Stimulated activated CD8-positive, alpha-beta memory T cell treated with anti-CD3 and anti-CD28 coated beads, Interleukin-12 subunit alpha, Interleukin-12 subunit beta, amount 100 ng/mL, for 24 hours (primary cell): ENCODE measurements around the gene PACSIN1.

Source experiments
- DNase-seq: peaks from one replicate; pipeline ENCODE4 v3.0.0-alpha.2; 2020; ENCODE audit errors: extremely low read depth

The PACSIN1 gene

DNA sequence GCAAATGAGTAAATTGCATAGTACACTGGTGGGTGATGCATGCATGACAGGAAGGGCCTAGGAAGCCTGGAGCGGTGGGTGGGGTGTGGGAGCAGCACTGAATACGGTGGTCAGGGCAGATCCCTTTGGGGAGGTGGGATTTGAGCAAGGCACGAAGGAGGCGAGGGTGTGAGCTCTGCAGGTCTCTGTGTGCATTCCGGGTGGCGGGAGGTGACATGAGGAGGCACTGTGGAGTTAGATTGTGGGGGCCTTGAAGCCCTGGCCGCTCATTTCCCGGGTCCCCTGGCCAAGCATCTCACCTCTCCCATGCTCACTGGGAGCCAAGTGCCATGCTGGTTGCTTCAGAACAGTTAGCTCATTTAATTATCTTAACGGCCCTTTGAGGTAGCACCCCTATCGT is 96.5 kb downstream of the PACSIN1 start:
- no peak for DNase-seq

DNA sequence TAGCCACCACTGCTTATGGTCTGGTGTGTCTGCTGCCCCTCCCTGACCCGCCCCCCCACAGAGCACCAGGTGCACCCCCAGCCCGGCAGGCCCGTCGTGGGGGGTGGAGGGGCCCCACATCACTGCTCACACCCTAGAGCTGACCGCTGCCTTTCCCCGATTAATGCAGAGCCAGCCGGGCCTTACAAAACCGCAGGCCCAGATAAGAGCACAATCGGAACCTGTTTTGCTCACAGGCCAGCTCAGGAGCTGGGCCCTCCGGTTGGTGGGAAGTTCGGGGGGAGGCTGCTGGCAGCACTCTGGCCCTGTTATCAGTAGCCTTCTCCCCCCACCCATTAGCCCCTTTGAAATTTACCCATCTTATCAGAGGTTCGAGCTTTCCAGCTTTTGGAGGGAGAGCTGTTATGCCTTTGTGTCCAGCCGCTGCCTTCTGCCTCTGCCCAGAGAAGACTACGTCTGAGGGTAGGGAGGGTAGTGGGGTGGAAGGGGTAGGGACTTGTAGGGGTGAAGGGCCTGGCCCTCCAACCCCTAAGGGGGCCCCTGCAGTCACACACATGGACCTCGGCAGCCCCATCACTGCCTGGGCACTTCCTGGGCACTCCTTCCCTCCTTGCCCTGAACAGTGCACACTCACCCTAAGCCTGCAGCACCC is 97.1 kb downstream of the PACSIN1 start:
- DNase-seq = no peak

- DNase-seq = no peak
Measured at GRCh38 chr6:34563513-34563870, 97.6 kb downstream of the PACSIN1 start.

DNA sequence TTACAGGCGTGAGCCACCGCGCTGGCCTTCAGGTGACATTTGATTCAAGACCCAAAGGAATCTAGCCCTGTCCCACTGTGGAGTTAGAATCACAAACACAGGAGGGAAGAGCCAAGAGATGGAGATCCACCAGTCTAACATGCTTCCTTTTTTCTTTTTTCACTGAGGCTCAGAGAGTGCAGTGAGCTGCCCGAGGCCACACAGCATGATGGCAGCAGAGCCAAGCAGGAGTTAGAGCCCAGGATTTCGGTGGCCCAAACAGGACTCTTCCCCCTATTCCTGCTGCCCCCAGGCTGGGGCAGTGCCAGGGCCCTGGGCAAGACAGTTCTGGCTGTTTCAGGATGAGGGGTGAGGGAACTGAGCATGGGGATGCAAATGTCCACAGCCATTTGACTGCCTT is 98.3 kb downstream of the PACSIN1 start:
- DNase-seq = no peak

DNA sequence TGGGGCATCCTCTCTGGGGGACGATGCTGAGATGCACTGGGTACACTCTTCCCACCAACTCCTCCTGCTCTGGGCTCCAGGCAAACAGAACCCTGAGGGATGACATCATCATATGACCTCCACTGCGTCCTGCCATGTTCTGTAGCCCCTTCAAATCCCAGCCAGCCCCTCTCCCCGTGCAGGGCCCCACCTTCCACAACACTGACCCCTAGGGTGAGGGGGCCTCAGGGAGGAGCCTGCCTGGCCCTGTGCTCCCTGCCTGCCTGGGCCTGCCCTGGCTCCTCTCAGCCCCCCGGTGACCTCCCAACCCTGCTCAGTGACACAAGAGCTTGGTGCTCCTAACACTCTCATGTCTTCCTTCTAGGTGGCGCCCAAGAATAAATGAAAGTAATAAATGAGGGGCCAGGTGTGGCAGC is 99.9 kb downstream of the PACSIN1 start:
- no peak for DNase-seq

DNA sequence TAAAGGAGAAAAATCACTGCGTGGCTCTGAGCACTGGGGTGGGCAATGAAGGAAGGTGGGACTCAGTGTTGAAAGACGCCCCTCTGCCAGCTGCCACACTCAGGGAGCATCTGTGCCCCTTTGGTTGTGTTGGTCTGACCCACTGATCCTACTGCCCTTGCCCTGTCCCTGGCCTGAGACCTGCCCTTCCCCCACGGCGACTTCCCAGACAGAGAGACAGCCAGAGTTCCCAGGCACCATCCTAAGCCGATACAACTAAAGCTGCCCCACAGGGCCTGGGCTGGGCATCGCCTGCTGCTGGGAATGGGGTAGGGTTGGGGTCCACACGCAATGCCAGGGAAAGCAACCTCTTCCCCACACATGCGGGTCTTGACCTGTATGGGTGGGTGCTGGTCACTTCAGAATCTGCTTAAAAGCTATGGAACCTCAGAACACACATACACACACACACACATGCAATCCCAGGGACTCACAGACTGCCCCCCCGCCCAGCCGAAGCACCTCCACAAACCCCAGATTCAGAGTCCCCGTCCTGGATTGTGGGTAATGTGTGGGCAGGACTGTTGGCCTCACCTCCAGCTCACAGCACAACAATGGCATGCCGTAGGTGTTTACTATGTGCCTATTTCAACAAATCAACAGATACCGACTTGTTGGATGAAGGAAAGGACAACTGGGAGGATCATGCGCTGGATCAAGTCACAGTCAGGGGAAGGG is 101.1 kb downstream of the PACSIN1 start:
- no peak for DNase-seq

DNA sequence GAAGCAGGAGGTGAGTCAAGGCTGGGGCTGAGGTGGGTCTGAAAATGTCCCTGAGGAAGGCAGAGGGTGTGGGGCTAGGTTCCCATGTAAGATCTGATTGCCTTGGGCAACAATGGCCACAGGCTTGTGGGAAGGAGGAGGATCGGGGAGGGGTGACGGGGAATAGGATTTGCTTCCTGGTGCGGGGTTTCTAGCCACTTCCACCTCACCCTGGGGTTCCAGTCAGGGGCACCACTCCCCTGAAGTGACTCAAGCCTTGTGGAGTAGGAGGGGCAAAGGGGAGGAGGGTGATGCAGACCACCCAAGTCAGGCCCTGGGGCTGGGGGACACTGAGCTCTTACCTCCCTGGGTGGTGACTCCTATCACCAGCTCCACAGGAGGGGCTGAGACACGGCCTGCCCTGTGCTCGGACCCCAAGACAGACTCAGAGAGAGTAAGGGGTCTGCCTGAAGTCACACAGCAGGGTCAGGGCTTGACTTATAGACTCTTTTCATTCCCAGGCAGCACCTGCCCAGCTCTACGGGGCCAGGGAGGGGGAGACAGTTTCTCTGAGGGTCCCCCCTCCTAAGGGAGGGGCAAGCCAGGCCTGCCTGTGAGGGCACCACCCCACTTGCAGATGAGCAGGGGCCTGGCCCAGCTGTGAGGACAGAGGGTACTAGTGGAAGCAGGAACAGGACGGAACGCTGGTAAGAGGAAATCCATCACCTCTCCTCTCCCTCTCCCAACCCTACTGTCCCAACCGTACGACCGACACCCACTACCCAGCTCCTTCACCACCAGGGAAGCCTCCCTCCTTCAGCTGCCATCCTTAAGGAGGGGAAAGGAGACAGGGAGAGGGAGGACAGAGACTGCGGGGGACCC is 102.7 kb downstream of the PACSIN1 start:
- no peak for DNase-seq

DNA sequence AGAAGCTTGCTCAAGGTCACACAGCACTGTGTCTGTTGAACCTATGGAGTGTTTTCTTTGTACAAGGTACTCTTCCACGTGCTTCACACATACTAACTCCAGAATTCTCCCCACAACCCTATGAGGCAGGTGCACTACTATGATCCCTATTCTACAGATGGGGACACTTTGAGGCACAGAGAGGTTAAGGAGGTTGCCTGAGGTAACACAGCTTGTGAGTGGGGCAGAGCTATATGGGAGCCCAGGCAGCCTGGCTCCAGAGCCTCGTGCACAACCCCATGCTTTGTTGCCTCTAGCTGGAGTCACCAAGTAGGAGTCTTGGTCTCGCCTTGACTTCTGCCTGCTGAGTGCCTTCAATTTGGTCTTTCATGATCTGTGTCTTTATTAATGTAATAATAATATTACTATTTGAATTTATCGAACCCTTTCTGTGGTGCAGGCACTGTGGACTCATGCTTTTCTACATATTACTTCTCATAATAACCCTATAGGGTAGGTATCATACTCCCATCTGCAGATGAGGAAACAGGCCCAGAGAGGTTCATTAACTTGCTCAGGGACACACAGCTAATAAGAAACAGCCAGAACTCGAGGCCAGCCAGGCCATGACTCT is 103.6 kb downstream of the PACSIN1 start:
- no peak for DNase-seq

DNA sequence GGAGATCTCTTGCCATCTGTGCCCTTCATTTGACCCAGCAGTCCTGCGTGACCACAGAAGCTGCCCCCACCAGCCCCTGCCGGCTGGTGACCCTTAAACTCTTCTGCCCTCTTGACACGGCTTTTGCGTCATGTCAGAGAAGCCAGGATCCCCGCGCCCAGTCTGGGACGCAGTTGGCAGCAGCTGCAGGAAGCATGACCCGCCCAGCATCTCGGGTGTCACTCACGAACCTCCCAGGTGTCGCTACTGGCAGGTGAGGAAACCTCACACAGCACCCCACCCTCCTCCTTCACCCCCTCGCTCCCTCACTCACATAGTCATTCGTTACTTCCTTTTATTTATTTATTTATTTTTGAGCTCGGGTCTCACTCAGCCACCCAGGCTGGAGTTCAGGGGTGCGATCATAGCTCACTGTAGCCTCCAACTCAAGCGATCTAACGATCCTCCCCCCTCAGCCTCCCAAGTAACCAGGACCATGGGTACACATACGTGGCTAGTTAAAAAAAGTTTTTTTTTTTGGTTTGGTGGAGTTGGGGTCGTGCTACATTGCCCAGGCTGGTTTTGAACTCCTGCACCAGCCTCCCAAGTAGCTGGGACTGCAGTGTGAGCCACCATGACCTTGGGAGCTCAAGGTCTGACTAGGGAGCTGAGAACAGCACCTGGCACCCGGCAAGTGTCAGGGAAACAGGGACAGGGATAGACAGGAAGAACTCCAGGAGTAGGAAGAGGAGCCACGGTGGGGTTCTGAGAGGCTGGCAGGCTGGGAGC is 104.4 kb downstream of the PACSIN1 start:
- DNase-seq = no peak

DNA sequence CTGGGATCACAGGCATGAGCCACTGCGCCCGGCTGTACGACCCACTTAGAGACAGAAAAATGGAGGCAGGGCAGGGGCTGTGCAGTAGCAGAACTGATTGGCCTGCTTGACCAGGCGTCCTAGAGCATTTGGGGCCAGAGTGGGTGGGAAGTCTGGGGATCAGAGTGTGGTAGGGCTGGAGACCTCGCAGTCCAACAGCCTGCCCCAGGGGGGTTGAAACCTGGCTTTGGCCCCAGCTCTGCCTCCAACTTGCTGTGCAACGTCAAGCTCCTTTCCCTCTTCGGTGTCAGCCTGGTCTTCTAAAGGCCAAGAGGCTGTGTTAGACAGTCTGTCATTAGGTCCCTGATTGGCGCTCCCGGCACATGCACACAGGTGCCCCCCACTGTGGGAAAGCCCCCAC is 105.5 kb downstream of the PACSIN1 start:
- no peak for DNase-seq

DNA sequence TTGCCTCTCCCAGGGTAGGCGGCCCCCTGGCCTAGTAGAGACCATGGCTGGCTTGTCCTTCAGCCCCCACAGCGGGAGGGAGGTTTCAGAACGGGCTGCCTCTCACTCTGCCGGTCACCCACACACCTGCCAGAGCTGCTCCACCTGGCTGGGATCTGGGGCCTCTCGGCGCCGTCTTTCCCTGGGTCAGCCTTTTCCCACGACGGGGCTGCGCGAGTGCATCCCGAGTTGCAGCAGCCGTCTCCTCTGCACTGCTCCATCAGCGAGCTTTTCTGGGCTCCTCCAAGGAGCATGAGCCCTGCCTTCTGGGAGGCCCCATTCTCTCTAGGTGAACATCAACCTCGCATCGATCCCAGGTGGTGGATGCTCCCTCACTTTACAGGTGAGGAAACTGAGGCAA is 106.1 kb downstream of the PACSIN1 start:
- DNase-seq = no peak

GRCh38 chr6:34572585-34572984 is 106.7 kb downstream of the PACSIN1 start:
- DNase-seq = no peak

- no peak for DNase-seq
Measured at GRCh38 chr6:34573567-34574183, 107.8 kb downstream of the PACSIN1 start.

DNA sequence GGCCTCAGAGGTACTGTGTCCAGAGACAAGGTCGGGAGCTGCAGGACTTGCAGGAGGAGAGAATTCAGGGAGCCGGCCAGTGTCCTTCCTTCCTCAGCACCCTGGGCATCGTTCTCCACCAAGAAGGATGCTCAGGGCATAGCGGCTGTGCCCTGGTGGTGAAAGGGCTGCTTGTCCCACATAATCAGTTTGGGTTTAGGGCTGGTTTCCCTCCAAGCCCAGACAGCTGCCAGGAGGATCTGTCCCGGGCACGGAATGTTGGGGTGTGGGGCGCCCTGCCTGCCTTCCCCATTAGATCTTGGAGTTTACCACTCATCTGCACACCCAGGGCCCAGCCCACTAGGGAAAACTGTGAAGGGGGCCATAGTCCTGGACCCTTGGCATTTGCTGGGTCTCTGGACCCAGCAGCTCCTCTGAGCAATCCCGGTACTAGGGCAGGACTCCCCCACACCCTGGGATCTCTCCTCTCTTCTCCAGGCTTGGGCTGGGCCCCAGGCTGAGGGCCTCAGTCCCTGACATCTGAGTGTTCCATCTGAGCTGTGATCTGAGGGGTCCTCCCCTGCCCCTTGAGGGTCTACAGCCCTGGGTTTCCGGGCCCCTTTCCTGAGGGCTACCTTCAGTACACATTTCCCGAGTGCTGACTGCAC is 108.9 kb downstream of the PACSIN1 start:
- no peak for DNase-seq

GRCh38 chr6:34575326-34575725 is 109.5 kb downstream of the PACSIN1 start:
- DNase-seq = no peak

GRCh38 chr6:34576286-34576955 is 110.5 kb downstream of the PACSIN1 start:
- no peak for DNase-seq

DNA sequence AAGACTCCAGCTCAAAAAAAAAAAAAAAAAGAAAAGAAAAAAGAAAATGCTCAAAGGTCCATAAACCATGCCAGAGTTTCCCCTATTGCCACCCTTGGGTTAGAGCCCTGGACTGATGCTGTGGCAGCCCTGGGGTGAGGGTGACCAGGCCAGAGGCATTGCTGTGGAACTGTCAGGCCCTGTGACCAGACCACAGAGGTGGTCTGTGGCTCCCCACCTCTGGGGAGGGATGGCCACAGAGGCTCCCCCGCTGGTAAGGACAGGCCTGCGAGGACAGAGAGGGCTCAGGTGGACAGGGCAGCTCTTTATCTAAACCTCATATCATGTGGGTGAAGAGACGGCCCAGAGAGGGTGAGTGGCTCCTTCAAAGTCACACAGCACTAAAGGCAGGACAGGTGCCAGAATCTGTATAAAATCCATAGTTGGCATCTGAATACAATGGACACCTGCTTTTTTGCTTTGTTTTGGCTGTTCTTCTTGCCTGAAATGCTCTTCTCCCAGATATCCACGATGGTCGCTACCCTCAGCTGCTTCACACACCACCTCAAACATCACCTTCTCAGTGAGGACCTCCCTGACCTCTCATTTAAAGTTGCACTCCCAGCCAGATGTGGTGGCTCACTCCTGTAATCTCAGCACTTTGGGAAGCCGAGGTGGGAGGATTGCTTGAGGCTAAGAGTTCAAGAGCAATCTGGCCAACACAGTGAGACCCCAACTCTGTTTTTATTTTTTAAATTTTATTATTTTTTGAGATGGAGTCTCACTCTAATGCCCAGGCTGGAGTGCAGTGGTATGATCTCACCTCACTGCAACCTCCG is 112.8 kb downstream of the PACSIN1 start:
- no peak for DNase-seq

- DNase-seq = no peak
Measured at GRCh38 chr6:34580707-34581560, 115.1 kb downstream of the PACSIN1 start.
